ENCODE results near the gene MC1R. TPM values are rescaled to one million over a fixed set of nuclear protein-coding genes. Genes with fewer than 3 reads are reported as not detected.

The MC1R gene
- total and polyA plus RNA-seq, 10 of the 15 experiments (the other 5 are each of a cell fraction or from before 2014, with no cell fraction given), result 0.06 to 2.3 (median 0.45) TPM

GRCh38 chr16:89923640-89924296 lies 5.1 kb downstream of the MC1R start:
- no peaks in the 10 kb centered on the region for H3K9me3 ChIP-seq (replicated peaks; ENCODE audit: control insufficient read depth, insufficient read depth, low read length)
- no TSS peak for BruUV-seq (replicated peaks)
- ChIA-PET RAD21 (ENCODE audit: unreplicated experiment) (no interaction called here), CTCF (interaction anchor here (0.6 kb wide), 1 partner anchor 38 kb away, joined by 3 read pairs; no protein-coding TSS in a partner anchor), SMC1A (ENCODE audit: uncharacterized antibody, unreplicated experiment) (no interaction called here), POLR2A (no interaction called here)
- no peak overlapping the region for H3K9ac ChIP-seq (ENCODE audit: control insufficient read depth, insufficient read depth, low read length)
- H3K36me3 ChIP-seq (ENCODE audit: control insufficient read depth in 2 of 2, insufficient read depth in 2 of 2, low read length in 1 of 2), result no peaks in the 10 kb centered on the region
- H3K4me1 ChIP-seq (ENCODE audit: control insufficient read depth, insufficient read depth, low read length), result no peaks in the 10 kb centered on the region; the same call in 1 of the 2 replicates
- H3K79me2 ChIP-seq (ENCODE audit: control insufficient read depth, insufficient read depth, low read length), result no peaks in the 10 kb centered on the region
- in situ Hi-C loops (cut with MboI), result no loop called here
- no peak overlapping the region for H3K4me3 ChIP-seq
- TF ChIP-seq JUNB (IDR thresholded peaks at IDR 0.05), result no peak
- peak; percentile 26 for TF ChIP-seq SUZ12 (IDR thresholded peaks at IDR 0.05; ENCODE audit: unreplicated experiment)
- no peak for TF ChIP-seq ATF3 (IDR thresholded peaks at IDR 0.05; ENCODE audit: borderline replicate concordance, extremely low read depth, low read depth, low read length)
- 6% methylated on average over 30 of the region's 41 CpGs for WGBS (ENCODE audit: insufficient coverage, insufficient replicate concordance, low lambda C conversion rate, missing lambda C conversion rate)
- intact Hi-C loops (cut with micrococcal nuclease; ENCODE audit: unreplicated experiment), result no loop called here
- no peak overlapping the region for H2AFZ ChIP-seq (ENCODE audit: control insufficient read depth, low read depth, low read length)
- FAIRE-seq, result no peak
- no peak for ATAC-seq
- peaks cover 14 to 16% of the 10 kb centered on the region in 2 experiments for H3K27me3 ChIP-seq (replicated peaks in 1 of 2; ENCODE audit: control insufficient read depth in 2 of 2, insufficient read depth in 2 of 2, low read length in 1 of 2)
- peak overlapping the region; percentile 74 for H3K4me2 ChIP-seq (ENCODE audit: control insufficient read depth, insufficient read depth)
- no peaks in the 10 kb centered on the region for H4K20me1 ChIP-seq (ENCODE audit: control insufficient read depth, insufficient read depth)
- DNase-seq (ENCODE audit: low read depth, low spot score), result no peak
- H3K27ac ChIP-seq (ENCODE audit: control insufficient read depth, insufficient read depth), result no peak overlapping the region

GRCh38 chr16:89924297-89924924 lies 5.7 kb downstream of the MC1R start:
- H2AFZ ChIP-seq (ENCODE audit: control insufficient read depth, low read depth, low read length), result no peak overlapping the region
- intact Hi-C loops (cut with micrococcal nuclease; ENCODE audit: unreplicated experiment), result no loop called here
- in situ Hi-C loops (cut with MboI), result no loop called here
- no peak overlapping the region for H3K27ac ChIP-seq (ENCODE audit: control insufficient read depth, insufficient read depth)
- peaks cover 14 to 16% of the 10 kb centered on the region in 2 experiments for H3K27me3 ChIP-seq (replicated peaks in 1 of 2; ENCODE audit: control insufficient read depth in 2 of 2, insufficient read depth in 2 of 2, low read length in 1 of 2)
- ChIA-PET CTCF (no interaction called here), SMC1A (ENCODE audit: uncharacterized antibody, unreplicated experiment) (no interaction called here), RAD21 (ENCODE audit: unreplicated experiment) (no interaction called here), POLR2A (interaction anchor here (0.6 kb wide), 1 partner anchor 323 kb away, joined by 3 read pairs; no protein-coding TSS in a partner anchor)
- DNase-seq (ENCODE audit: low read depth, low spot score), result no peak
- no peaks in the 10 kb centered on the region for H3K36me3 ChIP-seq (ENCODE audit: control insufficient read depth in 2 of 2, insufficient read depth in 2 of 2, low read length in 1 of 2)
- TF ChIP-seq BMI1 (IDR thresholded peaks at IDR 0.05; ENCODE audit: borderline replicate concordance), result peak; percentile 82
- no peak for TF ChIP-seq SUPT20H (IDR thresholded peaks at IDR 0.05; ENCODE audit: borderline replicate concordance, control insufficient read depth, low read depth, low read length)
- peak; percentile 83 for TF ChIP-seq REST (IDR thresholded peaks at IDR 0.05; ENCODE audit: low read depth, low read length)
- no peak for TF ChIP-seq EED (IDR thresholded peaks at IDR 0.05; ENCODE audit: low read depth)
- H3K4me3 ChIP-seq, result no peak overlapping the region
- no peaks in the 10 kb centered on the region; the same call in 1 of the 2 replicates for H3K4me1 ChIP-seq (ENCODE audit: control insufficient read depth, insufficient read depth, low read length)
- 6% methylated on average over 14 of the region's 14 CpGs for WGBS (ENCODE audit: insufficient coverage, insufficient replicate concordance, low lambda C conversion rate, missing lambda C conversion rate)
- H3K9ac ChIP-seq (ENCODE audit: control insufficient read depth, insufficient read depth, low read length), result no peak overlapping the region
- BruUV-seq (replicated peaks), result no TSS peak
- no peak for FAIRE-seq
- no peaks in the 10 kb centered on the region for H3K79me2 ChIP-seq (ENCODE audit: control insufficient read depth, insufficient read depth, low read length)
- H3K9me3 ChIP-seq (replicated peaks; ENCODE audit: control insufficient read depth, insufficient read depth, low read length), result no peaks in the 10 kb centered on the region
- peak; percentile 5 for ATAC-seq
- no peak overlapping the region for H3K4me2 ChIP-seq (ENCODE audit: control insufficient read depth, insufficient read depth)
- H4K20me1 ChIP-seq (ENCODE audit: control insufficient read depth, insufficient read depth), result no peaks in the 10 kb centered on the region
